Osteoblast (primary cell): ENCODE results near the gene COL8A1. TPM values are rescaled to one million over a fixed set of nuclear protein-coding genes. Genes with fewer than 3 reads are reported as not detected.

Experiments
- DNase-seq: peaks from one replicate; pipeline ENCODE4 v3.0.0; 2011; ENCODE audit warnings: low spot score, mixed read lengths; ENCODE audit not compliant: insufficient read length; ENCODE audit errors: missing footprints
- H2AFZ ChIP-seq: 2 replicates; pipeline ENCODE4 v1.6.0; 2011; ENCODE audit warnings: mild to moderate bottlenecking, low read length
- H3K27ac ChIP-seq: 2 replicates; pipeline ENCODE4 v1.5.1; 2011; ENCODE audit warnings: mild to moderate bottlenecking, low read depth, low read length, moderate library complexity
- H3K27me3 ChIP-seq: 2 replicates; pipeline ENCODE4 v1.6.0; 2012; ENCODE audit warnings: mild to moderate bottlenecking, control low read depth, inconsistent platforms, low read length, moderate library complexity; ENCODE audit not compliant: insufficient read depth
- H3K36me3 ChIP-seq: 2 replicates; pipeline ENCODE4 v1.5.1; 2011; ENCODE audit warnings: mild to moderate bottlenecking, low read length, control low read depth, moderate library complexity; ENCODE audit not compliant: insufficient read depth
- H3K4me1 ChIP-seq: 2 replicates; pipeline ENCODE4 v1.5.1; 2011; ENCODE audit warnings: mild to moderate bottlenecking, low read length, control low read depth, moderate library complexity; ENCODE audit not compliant: insufficient read depth
- H3K4me2 ChIP-seq: 2 replicates; pipeline ENCODE4 v1.6.0; 2011; ENCODE audit warnings: mild to moderate bottlenecking, low read length; ENCODE audit not compliant: insufficient read depth
- H3K4me3 ChIP-seq: fragments of 200-600 bp; sonication (generic); 3 replicates; pipeline ENCODE4 v1.5.1; 2012; ENCODE audit warnings: mild to moderate bottlenecking, low read length, inconsistent platforms; ENCODE audit not compliant: insufficient read depth
- H3K79me2 ChIP-seq: 2 replicates; pipeline ENCODE4 v1.6.0; 2012; ENCODE audit warnings: mild to moderate bottlenecking, low read length, control low read depth, inconsistent platforms; ENCODE audit not compliant: insufficient read depth
- H3K9me3 ChIP-seq: 2 replicates; pipeline ENCODE4 v1.5.1; 2011; ENCODE audit warnings: low read depth, low read length, control low read depth
- H4K20me1 ChIP-seq: 2 replicates; pipeline ENCODE4 v1.6.0; 2012; ENCODE audit warnings: mild to moderate bottlenecking, low read length, control low read depth; ENCODE audit not compliant: insufficient read depth
- CTCF ChIP-seq: IDR thresholded peaks from 2 replicates; pipeline ENCODE4 v1.5.1; 2011; ENCODE audit warnings: mild to moderate bottlenecking, low read depth, low read length, moderate library complexity; ENCODE audit errors: extremely low read depth
- total RNA-seq: library from RNA; depleted of rRNA; stranded (reverse); fragments of >200 nt; gene quantifications from 2 replicates; pipeline ENCODE4 v1.2.3, GENCODE V29; 2012

The COL8A1 gene
- total RNA-seq, 1 donor = 311 TPM

GRCh38 chr3:99843590-99844258 lies 205.3 kb downstream of the COL8A1 start:
- Histone ChIP-seq H3K27ac (peak overlapping the region; percentile 76), H4K20me1 (no peaks in the 10 kb centered on the region), H3K79me2 (peaks cover 7% of the 10 kb centered on the region), H3K4me1 (peaks cover 31% of the 10 kb centered on the region), H3K36me3 (peaks cover 6% of the 10 kb centered on the region), H3K4me3 (peak overlapping the region; percentile 16), H2AFZ (peak overlapping the region; percentile 59), H3K27me3 (no peaks in the 10 kb centered on the region), H3K4me2 (peak overlapping the region; percentile 51), H3K9me3 (no peaks in the 10 kb centered on the region)
- DNase-seq = peak; percentile 18
- no peak for TF ChIP-seq CTCF

GRCh38 chr3:99845331-99845730 lies 206.9 kb downstream of the COL8A1 start:
- Histone ChIP-seq H3K27ac (peak overlapping the region; percentile 78), H3K27me3 (no peaks in the 10 kb centered on the region), H3K79me2 (peaks cover 15% of the 10 kb centered on the region), H2AFZ (no peak overlapping the region), H3K4me2 (no peak overlapping the region), H4K20me1 (no peaks in the 10 kb centered on the region), H3K4me1 (peaks cover 31% of the 10 kb centered on the region), H3K9me3 (no peaks in the 10 kb centered on the region), H3K36me3 (peaks cover 12% of the 10 kb centered on the region), H3K4me3 (no peak overlapping the region)
- no peak for DNase-seq
- TF ChIP-seq CTCF = no peak

GRCh38 chr3:99845999-99846398 lies 207.6 kb downstream of the COL8A1 start:
- Histone ChIP-seq H3K27me3 (no peaks in the 10 kb centered on the region), H3K4me2 (no peak overlapping the region), H3K4me3 (no peak overlapping the region), H3K79me2 (peaks cover 20% of the 10 kb centered on the region), H4K20me1 (no peaks in the 10 kb centered on the region), H3K36me3 (peaks cover 14% of the 10 kb centered on the region), H2AFZ (no peak overlapping the region), H3K9me3 (no peaks in the 10 kb centered on the region), H3K27ac (peak overlapping the region; percentile 78), H3K4me1 (peaks cover 31% of the 10 kb centered on the region)
- no peak for DNase-seq
- no peak for TF ChIP-seq CTCF

GRCh38 chr3:99846477-99847160 lies 208.2 kb downstream of the COL8A1 start:
- Histone ChIP-seq H4K20me1 (no peaks in the 10 kb centered on the region), H3K27ac (peak overlapping the region; percentile 78), H3K36me3 (peaks cover 14% of the 10 kb centered on the region), H2AFZ (no peak overlapping the region), H3K4me1 (peaks cover 31% of the 10 kb centered on the region), H3K4me3 (no peak overlapping the region), H3K9me3 (no peaks in the 10 kb centered on the region), H3K4me2 (no peak overlapping the region), H3K79me2 (peaks cover 23% of the 10 kb centered on the region), H3K27me3 (no peaks in the 10 kb centered on the region)
- TF ChIP-seq CTCF = no peak
- peak; percentile 56 for DNase-seq
